SK-N-SH treated with all-trans-retinoic acid at 6 μM for 48 hours (cell line): ENCODE data around the gene KIF23.

Source experiments
- ATAC-seq: fragments of 200-7000 bp; cut with Tn5 transposase; 3 replicates; pipeline ENCODE4 v1.9.1; 2020; ENCODE audit warnings: mild to moderate bottlenecking, moderate library complexity
- ARNTL ChIP-seq: fragments of 450-650 bp; formaldehyde crosslinking; IDR thresholded peaks from 2 replicates; pipeline ENCODE4 v1.5.0; 2020; ENCODE audit warnings: low read depth, mild to moderate bottlenecking, moderate library complexity, borderline replicate concordance
- BACH2 ChIP-seq: fragments of 250-450 bp; sonication (Bioruptor Pico); IDR thresholded peaks from 2 replicates; pipeline ENCODE4 v1.9.0; 2021; ENCODE audit warnings: mild to moderate bottlenecking, borderline replicate concordance
- CSDC2 ChIP-seq: fragments of 250-450 bp; sonication (Bioruptor Pico); IDR thresholded peaks from 2 replicates; pipeline ENCODE4 v1.5.0; 2020; ENCODE audit warnings: mild to moderate bottlenecking, moderate library complexity
- ESRRG ChIP-seq: fragments of 250-450 bp; sonication (Bioruptor Pico); IDR thresholded peaks from 2 replicates; pipeline ENCODE4 v1.6.1; 2021; ENCODE audit warnings: mild to moderate bottlenecking
- GLIS3 ChIP-seq: fragments of 250-450 bp; sonication (Bioruptor Pico); IDR thresholded peaks from 2 replicates; pipeline ENCODE4 v1.5.0; 2020; ENCODE audit warnings: mild to moderate bottlenecking, moderate library complexity
- ISL1 ChIP-seq: fragments of 250-450 bp; sonication (Bioruptor Pico); IDR thresholded peaks from 2 replicates; pipeline ENCODE4 v2.1.2; 2022; ENCODE audit warnings: mild to moderate bottlenecking, moderate library complexity
- OSR1 ChIP-seq: fragments of 250-450 bp; sonication (Bioruptor Pico); IDR thresholded peaks from 2 replicates; pipeline ENCODE4 v1.8.0; 2022; ENCODE audit warnings: moderate library complexity, mild to moderate bottlenecking, inconsistent platforms
- PPARA ChIP-seq: fragments of 250-450 bp; sonication (Bioruptor Pico); IDR thresholded peaks from 2 replicates; pipeline ENCODE4 v1.5.0; 2020; ENCODE audit warnings: mild to moderate bottlenecking, borderline replicate concordance
- RARB ChIP-seq: fragments of 250-450 bp; sonication (Bioruptor Pico); IDR thresholded peaks from 2 replicates; pipeline ENCODE4 v1.8.0; 2021; ENCODE audit warnings: mild to moderate bottlenecking, moderate library complexity
- SNAI2 ChIP-seq: fragments of 250-450 bp; sonication (Bioruptor Pico); IDR thresholded peaks from 2 replicates; pipeline ENCODE4 v1.5.0; 2020; ENCODE audit warnings: mild to moderate bottlenecking, moderate library complexity
- TOX ChIP-seq: fragments of 250-450 bp; sonication (Bioruptor Pico); IDR thresholded peaks from 2 replicates; pipeline ENCODE4 v1.8.0; 2021; ENCODE audit warnings: mild to moderate bottlenecking, moderate library complexity, borderline replicate concordance
- TSHZ2 ChIP-seq: fragments of 250-450 bp; sonication (Bioruptor Pico); IDR thresholded peaks from 2 replicates; pipeline ENCODE4 v1.5.0; 2020; ENCODE audit warnings: mild to moderate bottlenecking, moderate library complexity
- ZC3H10 ChIP-seq: fragments of 250-450 bp; sonication (Bioruptor Pico); IDR thresholded peaks from 2 replicates; pipeline ENCODE4 v1.5.1; 2021; ENCODE audit warnings: mild to moderate bottlenecking, moderate library complexity
- ZFP3 ChIP-seq: fragments of 250-450 bp; sonication (Bioruptor Pico); IDR thresholded peaks from 2 replicates; pipeline ENCODE4 v1.5.0; 2020; ENCODE audit warnings: mild to moderate bottlenecking, moderate library complexity
- ZFP30 ChIP-seq: fragments of 450-650 bp; formaldehyde crosslinking; IDR thresholded peaks from 2 replicates; pipeline ENCODE4 v1.5.0; 2022; ENCODE audit warnings: mild to moderate bottlenecking, moderate library complexity
- ZNF565 ChIP-seq: fragments of 450-650 bp; formaldehyde crosslinking; conservative IDR thresholded peaks from 2 replicates; pipeline ENCODE4 v1.5.0; 2020; ENCODE audit warnings: low read depth, mild to moderate bottlenecking, moderate library complexity
- ZNF8 ChIP-seq: fragments of 450-650 bp; formaldehyde crosslinking; IDR thresholded peaks from 2 replicates; pipeline ENCODE4 v1.5.0; 2020; ENCODE audit warnings: mild to moderate bottlenecking, moderate library complexity
- TF ChIP-seq, protein P1 (sequence below): fragments of 250-450 bp; sonication (Bioruptor Pico); IDR thresholded peaks from 2 replicates; pipeline ENCODE4 v1.5.1; 2021; ENCODE audit warnings: mild to moderate bottlenecking, moderate library complexity
- TF ChIP-seq, protein P2 (sequence below): fragments of 250-450 bp; sonication (Bioruptor Pico); IDR thresholded peaks from 2 replicates; pipeline ENCODE4 v1.5.1; 2020; ENCODE audit warnings: low read depth, mild to moderate bottlenecking, moderate library complexity
- TF ChIP-seq, protein P3 (sequence below): fragments of 250-450 bp; sonication (Bioruptor Pico); IDR thresholded peaks from 2 replicates; pipeline ENCODE4 v1.8.0; 2021; ENCODE audit warnings: low read depth, mild to moderate bottlenecking, moderate library complexity, borderline replicate concordance
- TF ChIP-seq, protein P4 (sequence below): fragments of 250-450 bp; sonication (Bioruptor Pico); IDR thresholded peaks from 2 replicates; pipeline ENCODE4 v1.8.0; 2020; ENCODE audit warnings: mild to moderate bottlenecking, moderate library complexity, borderline replicate concordance

The KIF23 gene

GRCh38 chr15:69389426-69389825, 24.7 kb upstream of the KIF23 start:
- no peak for ATAC-seq

GRCh38 chr15:69390575-69390974, 23.6 kb upstream of the KIF23 start:
- no peak for TF ChIP-seq CSDC2 (CRISPR knock-in tag)
- no peak for TF ChIP-seq SNAI2 (CRISPR knock-in tag)
- TF ChIP-seq, protein P1, sequence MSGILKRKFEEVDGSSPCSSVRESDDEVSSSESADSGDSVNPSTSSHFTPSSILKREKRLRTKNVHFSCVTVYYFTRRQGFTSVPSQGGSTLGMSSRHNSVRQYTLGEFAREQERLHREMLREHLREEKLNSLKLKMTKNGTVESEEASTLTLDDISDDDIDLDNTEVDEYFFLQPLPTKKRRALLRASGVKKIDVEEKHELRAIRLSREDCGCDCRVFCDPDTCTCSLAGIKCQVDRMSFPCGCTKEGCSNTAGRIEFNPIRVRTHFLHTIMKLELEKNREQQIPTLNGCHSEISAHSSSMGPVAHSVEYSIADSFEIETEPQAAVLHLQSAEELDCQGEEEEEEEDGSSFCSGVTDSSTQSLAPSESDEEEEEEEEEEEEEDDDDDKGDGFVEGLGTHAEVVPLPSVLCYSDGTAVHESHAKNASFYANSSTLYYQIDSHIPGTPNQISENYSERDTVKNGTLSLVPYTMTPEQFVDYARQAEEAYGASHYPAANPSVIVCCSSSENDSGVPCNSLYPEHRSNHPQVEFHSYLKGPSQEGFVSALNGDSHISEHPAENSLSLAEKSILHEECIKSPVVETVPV, result no peak
- TF ChIP-seq RARB, result no peak
- TF ChIP-seq ZC3H10 (CRISPR knock-in tag), result no peak
- TF ChIP-seq ARNTL (CRISPR knock-in tag), result no peak
- no peak for TF ChIP-seq ESRRG (CRISPR knock-in tag)
- TF ChIP-seq, protein P2, sequence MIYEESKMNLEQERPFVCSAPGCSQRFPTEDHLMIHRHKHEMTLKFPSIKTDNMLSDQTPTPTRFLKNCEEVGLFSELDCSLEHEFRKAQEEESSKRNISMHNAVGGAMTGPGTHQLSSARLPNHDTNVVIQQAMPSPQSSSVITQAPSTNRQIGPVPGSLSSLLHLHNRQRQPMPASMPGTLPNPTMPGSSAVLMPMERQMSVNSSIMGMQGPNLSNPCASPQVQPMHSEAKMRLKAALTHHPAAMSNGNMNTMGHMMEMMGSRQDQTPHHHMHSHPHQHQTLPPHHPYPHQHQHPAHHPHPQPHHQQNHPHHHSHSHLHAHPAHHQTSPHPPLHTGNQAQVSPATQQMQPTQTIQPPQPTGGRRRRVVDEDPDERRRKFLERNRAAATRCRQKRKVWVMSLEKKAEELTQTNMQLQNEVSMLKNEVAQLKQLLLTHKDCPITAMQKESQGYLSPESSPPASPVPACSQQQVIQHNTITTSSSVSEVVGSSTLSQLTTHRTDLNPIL (CRISPR knock-in tag), result no peak
- no peak for TF ChIP-seq GLIS3 (CRISPR knock-in tag)
- TF ChIP-seq, protein P3, sequence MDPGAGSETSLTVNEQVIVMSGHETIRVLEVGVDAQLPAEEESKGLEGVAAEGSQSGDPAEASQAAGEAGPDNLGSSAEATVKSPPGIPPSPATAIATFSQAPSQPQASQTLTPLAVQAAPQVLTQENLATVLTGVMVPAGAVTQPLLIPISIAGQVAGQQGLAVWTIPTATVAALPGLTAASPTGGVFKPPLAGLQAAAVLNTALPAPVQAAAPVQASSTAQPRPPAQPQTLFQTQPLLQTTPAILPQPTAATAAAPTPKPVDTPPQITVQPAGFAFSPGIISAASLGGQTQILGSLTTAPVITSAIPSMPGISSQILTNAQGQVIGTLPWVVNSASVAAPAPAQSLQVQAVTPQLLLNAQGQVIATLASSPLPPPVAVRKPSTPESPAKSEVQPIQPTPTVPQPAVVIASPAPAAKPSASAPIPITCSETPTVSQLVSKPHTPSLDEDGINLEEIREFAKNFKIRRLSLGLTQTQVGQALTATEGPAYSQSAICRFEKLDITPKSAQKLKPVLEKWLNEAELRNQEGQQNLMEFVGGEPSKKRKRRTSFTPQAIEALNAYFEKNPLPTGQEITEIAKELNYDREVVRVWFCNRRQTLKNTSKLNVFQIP (CRISPR knock-in tag), result no peak
- no peak for TF ChIP-seq OSR1 (CRISPR knock-in tag)
- TF ChIP-seq, protein P4, sequence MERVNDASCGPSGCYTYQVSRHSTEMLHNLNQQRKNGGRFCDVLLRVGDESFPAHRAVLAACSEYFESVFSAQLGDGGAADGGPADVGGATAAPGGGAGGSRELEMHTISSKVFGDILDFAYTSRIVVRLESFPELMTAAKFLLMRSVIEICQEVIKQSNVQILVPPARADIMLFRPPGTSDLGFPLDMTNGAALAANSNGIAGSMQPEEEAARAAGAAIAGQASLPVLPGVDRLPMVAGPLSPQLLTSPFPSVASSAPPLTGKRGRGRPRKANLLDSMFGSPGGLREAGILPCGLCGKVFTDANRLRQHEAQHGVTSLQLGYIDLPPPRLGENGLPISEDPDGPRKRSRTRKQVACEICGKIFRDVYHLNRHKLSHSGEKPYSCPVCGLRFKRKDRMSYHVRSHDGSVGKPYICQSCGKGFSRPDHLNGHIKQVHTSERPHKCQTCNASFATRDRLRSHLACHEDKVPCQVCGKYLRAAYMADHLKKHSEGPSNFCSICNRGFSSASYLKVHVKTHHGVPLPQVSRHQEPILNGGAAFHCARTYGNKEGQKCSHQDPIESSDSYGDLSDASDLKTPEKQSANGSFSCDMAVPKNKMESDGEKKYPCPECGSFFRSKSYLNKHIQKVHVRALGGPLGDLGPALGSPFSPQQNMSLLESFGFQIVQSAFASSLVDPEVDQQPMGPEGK (CRISPR knock-in tag), result no peak
- TF ChIP-seq ISL1 (CRISPR knock-in tag), result no peak
- no peak for TF ChIP-seq TOX (CRISPR knock-in tag)
- no peak for TF ChIP-seq ZFP30 (CRISPR knock-in tag)
- TF ChIP-seq, all 23 proteins: peak for 0
- no peak for ATAC-seq

More at GRCh38 chr15:69389426-69389825, 24.7 kb upstream of the KIF23 start:
- TF ChIP-seq ISL1 (CRISPR knock-in tag), result no peak
- TF ChIP-seq RARB, result no peak
- no peak for TF ChIP-seq BACH2 (CRISPR knock-in tag)
- TF ChIP-seq ZNF565 (CRISPR knock-in tag), result no peak
- TF ChIP-seq TSHZ2 (CRISPR knock-in tag), result no peak
- TF ChIP-seq ZFP30 (CRISPR knock-in tag), result no peak
- TF ChIP-seq, protein P4 (CRISPR knock-in tag), result no peak
- TF ChIP-seq PPARA, result no peak
- TF ChIP-seq ZNF8, result no peak
- no peak for TF ChIP-seq ZFP3 (CRISPR knock-in tag)
